Thyroid gland (tissue), 4 donors: ENCODE data around the gene DNM3. TPM values are rescaled to one million over a fixed set of nuclear protein-coding genes. Genes with fewer than 3 reads are reported as not detected.

ENCODE experiments used
- DNase-seq, 2 donors: peaks; one replicate each; pipeline ENCODE4 v3.0.0-alpha.2; 2019
- H3K27ac ChIP-seq, 3 donors: fragments of 200-600 bp; sonication (generic); 1 replicate in 2 of 3; 2 replicates in 1 of 3; pipeline ENCODE4 v1.5.1; 2016 to 2019; ENCODE audit warnings: mild to moderate bottlenecking in 1 of 3, moderate library complexity in 1 of 3
- H3K27me3 ChIP-seq: fragments of 200-600 bp; sonication (generic); one replicate; pipeline ENCODE4 v1.5.1; 2019
- H3K36me3 ChIP-seq, 2 donors: fragments of 200-600 bp; sonication (generic); one replicate each; pipeline ENCODE4 v1.5.1; 2016 to 2019
- H3K4me1 ChIP-seq, 2 donors: fragments of 200-600 bp; sonication (generic); one replicate each; pipeline ENCODE4 v1.5.1; 2017 to 2019
- H3K4me3 ChIP-seq, 3 donors: fragments of 200-600 bp; sonication (generic); replicated peaks in 1 of 3; 1 replicate in 2 of 3; 2 replicates in 1 of 3; pipeline ENCODE4 v1.5.1; 2016; ENCODE audit warnings: mild to moderate bottlenecking in 1 of 3
- H3K9me3 ChIP-seq: fragments of 200-600 bp; sonication (generic); one replicate; pipeline ENCODE4 v1.5.1; 2017
- CTCF ChIP-seq, 6 experiments: fragments of 200-600 bp in 3 of 6; fragments of 450-650 bp in 3 of 6; sonication (generic) in 3 of 6; IDR thresholded peaks; one replicate each; pipeline ENCODE4 v1.5.1; 2016 to 2019; ENCODE audit warnings: antibody characterized with exemption in 6 of 6, mild to moderate bottlenecking in 2 of 6, inconsistent platforms in 1 of 6, moderate library complexity in 1 of 6
- POLR2A ChIP-seq, 2 donors: fragments of 450-650 bp; IDR thresholded peaks; one replicate each; pipeline ENCODE4 v1.6.1; 2017; ENCODE audit warnings: antibody characterized with exemption in 2 of 2, mild to moderate bottlenecking in 2 of 2, moderate library complexity in 1 of 2
- WGBS, 2 donors: methylation state at CpG; one replicate each; pipeline ENCODE4 v1.1.5; 2017; 5-methylcytosine and 5-hydroxymethylcytosine counted together
- intact Hi-C: fragments of 100-400 bp; cut with DNase I; formaldehyde crosslinking; loops from one replicate; pipeline ENCODE4 v1.15.1; 2023
- total RNA-seq, 4 donors: library from RNA; depleted of rRNA; stranded (reverse); fragments of >200 nt; gene quantifications; one replicate each; pipeline ENCODE4 v1.2.3, GENCODE V29; 2016

Gene DNM3
- total RNA-seq, 4 donors from 2014 or later, result 9.0 to 13.6 (median 10.8) TPM

GRCh38 chr1:171872430-171872829 lies 31.1 kb downstream of the DNM3 start:
- 81 to 83% methylated on average over 5 of the region's 5 CpGs for WGBS, 2 donors
- DNase-seq, result no peak
- Histone ChIP-seq H3K36me3 (no peaks in the 10 kb centered on the region), H3K27ac (no peak overlapping the region), H3K4me3 (no peak overlapping the region), H3K9me3 (no peaks in the 10 kb centered on the region), H3K27me3 (no peaks in the 10 kb centered on the region), H3K4me1 (peaks cover 14 to 15% of the 10 kb centered on the region in 2 donors)
- TF ChIP-seq CTCF (IDR thresholded peaks at IDR 0.05), result no peak
- intact Hi-C loops, result no loop called here

GRCh38 chr1:171873664-171874063 lies 32.4 kb downstream of the DNM3 start:
- H3K36me3 ChIP-seq, result no peaks in the 10 kb centered on the region
- no peak overlapping the region for H3K4me3 ChIP-seq
- no peak overlapping the region for H3K27ac ChIP-seq
- H3K27me3 ChIP-seq, result no peaks in the 10 kb centered on the region
- WGBS, 2 donors, result 81 to 85% methylated on average over 5 of the region's 5 CpGs
- peaks cover 7 to 10% of the 10 kb centered on the region in 2 donors for H3K4me1 ChIP-seq
- H3K9me3 ChIP-seq, result no peaks in the 10 kb centered on the region
- no peak for TF ChIP-seq CTCF (IDR thresholded peaks at IDR 0.05)
- no peak for TF ChIP-seq POLR2A (IDR thresholded peaks at IDR 0.05)
- intact Hi-C loops, result no loop called here
- DNase-seq, result no peak

- no peaks in the 10 kb centered on the region for H3K27me3 ChIP-seq
- TF ChIP-seq POLR2A (IDR thresholded peaks at IDR 0.05) (no peak), CTCF (IDR thresholded peaks at IDR 0.05) (no peak)
- no peak overlapping the region for H3K27ac ChIP-seq
- intact Hi-C loops, result no loop called here
- WGBS, 2 donors, result 55 to 56% methylated on average over 3 of the region's 3 CpGs
- no peaks in the 10 kb centered on the region for H3K9me3 ChIP-seq
- H3K36me3 ChIP-seq, result no peaks in the 10 kb centered on the region
- H3K4me3 ChIP-seq, result no peak overlapping the region
- H3K4me1 ChIP-seq, result no peaks in the 10 kb centered on the region
- DNase-seq, result no peak
Measured at GRCh38 chr1:171877701-171878100, 36.4 kb downstream of the DNM3 start.

- WGBS, 2 donors, result 95 to 96% methylated on average over 4 of the region's 4 CpGs
- Histone ChIP-seq H3K4me3 (no peak overlapping the region), H3K4me1 (no peaks in the 10 kb centered on the region), H3K27ac (no peak overlapping the region), H3K9me3 (no peaks in the 10 kb centered on the region), H3K36me3 (no peaks in the 10 kb centered on the region), H3K27me3 (no peaks in the 10 kb centered on the region)
- DNase-seq, result no peak
- intact Hi-C loops, result no loop called here
- TF ChIP-seq POLR2A (IDR thresholded peaks at IDR 0.05) (no peak), CTCF (IDR thresholded peaks at IDR 0.05) (no peak)
Measured at GRCh38 chr1:171879556-171879955, 38.3 kb downstream of the DNM3 start.

- Histone ChIP-seq H3K27ac (no peak overlapping the region), H3K36me3 (no peaks in the 10 kb centered on the region), H3K4me1 (no peaks in the 10 kb centered on the region), H3K27me3 (no peaks in the 10 kb centered on the region), H3K4me3 (no peak overlapping the region), H3K9me3 (no peaks in the 10 kb centered on the region)
- DNase-seq, result no peak
- TF ChIP-seq POLR2A (IDR thresholded peaks at IDR 0.05) (no peak), CTCF (IDR thresholded peaks at IDR 0.05) (no peak)
- WGBS, 2 donors, result 91 to 100% methylated on average over 1 of the region's 1 CpG
- intact Hi-C loops, result no loop called here
Measured at GRCh38 chr1:171881442-171881841, 40.1 kb downstream of the DNM3 start.
